GM12873 (cell line): ENCODE data around the gene CHRNB1.
A peak's percentile ranks its signal among the peaks of the same experiment; 100 is the strongest.
"Not testable (repeated sequence)": the region's sequence is repeated elsewhere in the genome, so short reads cannot be mapped to it uniquely, and the experiment has no call there.

Source experiments
- TF ChIP-seq, protein P1 (sequence below): IDR thresholded peaks from 2 replicates; pipeline ENCODE4 v1.5.1; 2012; ENCODE audit warnings: low read depth, mild to moderate bottlenecking, moderate library complexity, low read length, control low read depth; ENCODE audit not compliant: insufficient read depth; ENCODE audit errors: missing control alignments

CHRNB1 gene

GRCh38 chr17:7480089-7480384 lies 35.2 kb downstream of the CHRNB1 start:
- TF ChIP-seq, protein P1, sequence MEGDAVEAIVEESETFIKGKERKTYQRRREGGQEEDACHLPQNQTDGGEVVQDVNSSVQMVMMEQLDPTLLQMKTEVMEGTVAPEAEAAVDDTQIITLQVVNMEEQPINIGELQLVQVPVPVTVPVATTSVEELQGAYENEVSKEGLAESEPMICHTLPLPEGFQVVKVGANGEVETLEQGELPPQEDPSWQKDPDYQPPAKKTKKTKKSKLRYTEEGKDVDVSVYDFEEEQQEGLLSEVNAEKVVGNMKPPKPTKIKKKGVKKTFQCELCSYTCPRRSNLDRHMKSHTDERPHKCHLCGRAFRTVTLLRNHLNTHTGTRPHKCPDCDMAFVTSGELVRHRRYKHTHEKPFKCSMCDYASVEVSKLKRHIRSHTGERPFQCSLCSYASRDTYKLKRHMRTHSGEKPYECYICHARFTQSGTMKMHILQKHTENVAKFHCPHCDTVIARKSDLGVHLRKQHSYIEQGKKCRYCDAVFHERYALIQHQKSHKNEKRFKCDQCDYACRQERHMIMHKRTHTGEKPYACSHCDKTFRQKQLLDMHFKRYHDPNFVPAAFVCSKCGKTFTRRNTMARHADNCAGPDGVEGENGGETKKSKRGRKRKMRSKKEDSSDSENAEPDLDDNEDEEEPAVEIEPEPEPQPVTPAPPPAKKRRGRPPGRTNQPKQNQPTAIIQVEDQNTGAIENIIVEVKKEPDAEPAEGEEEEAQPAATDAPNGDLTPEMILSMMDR = no peak

- TF ChIP-seq, protein P1 = not testable (repeated sequence)
Observed at GRCh38 chr17:7481275-7481674, 36.4 kb downstream of the CHRNB1 start, which contains the start of gene SLC35G6. Gene SLC35G6, plus strand, starts transcription at chr17:7481446. Its CDS starts 71 bp downstream, at chr17:7481517.

DNA sequence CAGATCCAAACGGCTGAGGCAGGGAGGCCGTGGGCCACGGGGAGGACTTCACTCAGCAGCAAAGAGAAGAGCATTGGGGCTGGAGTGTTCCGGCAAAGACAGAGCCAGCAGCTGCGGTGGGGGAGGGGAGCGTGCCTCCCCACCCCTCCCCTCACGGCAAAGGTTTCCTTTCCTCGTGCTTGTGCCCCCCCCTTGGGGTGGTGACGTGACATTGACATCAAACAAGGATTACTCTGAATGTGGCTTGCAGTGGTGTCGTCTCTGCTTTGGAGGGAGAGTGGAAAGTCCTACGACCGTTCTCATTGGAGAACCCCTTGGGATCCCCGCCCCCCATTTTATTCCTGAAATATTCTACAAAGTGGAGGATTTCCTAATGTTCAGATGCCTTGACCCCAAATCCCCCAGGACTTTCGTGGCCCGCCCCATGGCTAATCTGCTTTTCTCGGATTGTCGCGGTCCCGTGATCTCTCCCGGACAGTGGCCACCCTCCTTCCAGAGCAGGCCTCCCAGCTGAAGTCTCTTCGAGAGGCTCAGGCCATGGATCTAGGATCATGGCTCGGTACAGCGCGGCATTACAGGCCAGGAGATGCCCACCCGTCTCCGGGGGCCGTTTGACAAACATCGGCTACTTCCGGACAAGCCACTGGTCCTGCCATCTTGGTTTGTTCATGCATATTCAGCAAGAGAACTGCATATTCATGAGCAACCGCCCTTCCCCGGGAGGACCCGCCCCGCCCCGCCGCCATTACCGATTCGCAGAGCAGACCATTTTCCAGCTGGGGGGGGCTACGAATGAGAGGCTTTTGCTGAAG lies 38.6 kb downstream of the CHRNB1 start:
- TF ChIP-seq, protein P1 = no peak

- TF ChIP-seq, protein P1 = no peak
Observed at GRCh38 chr17:7484067-7484918, 39.4 kb downstream of the CHRNB1 start, which contains the start of gene POLR2A. Gene POLR2A, plus strand, starts transcription at chr17:7484366.

GRCh38 chr17:7484919-7485377 lies 40.1 kb downstream of the CHRNB1 start:
- TF ChIP-seq, protein P1 = peak; percentile 23

DNA sequence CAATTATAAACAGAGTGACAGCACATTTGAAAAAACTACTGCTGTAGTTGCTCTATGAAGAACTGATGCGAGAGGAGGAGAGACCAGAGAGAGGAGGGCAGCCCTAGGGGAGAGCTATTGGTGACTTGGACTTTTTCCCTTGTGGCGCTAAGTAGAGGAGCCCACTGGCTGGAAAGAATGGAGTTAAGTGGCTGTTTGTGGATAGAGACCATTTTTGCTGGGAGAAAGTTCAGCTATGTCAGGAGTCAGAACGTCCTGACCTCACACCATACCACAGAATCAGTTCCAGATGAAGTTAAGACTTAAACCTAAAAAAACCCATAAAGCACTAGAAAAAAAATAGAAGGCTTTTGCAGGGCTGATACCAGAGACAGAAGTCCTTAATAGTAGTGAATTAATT lies 41.3 kb downstream of the CHRNB1 start:
- TF ChIP-seq, protein P1 = no peak

- TF ChIP-seq, protein P1 = no peak
Observed at GRCh38 chr17:7490144-7490543, 45.3 kb downstream of the CHRNB1 start.
